ENCODE results near the gene EVL.
A peak's percentile ranks its signal among the peaks of the same experiment; 100 is the strongest.

Gene EVL

DNA sequence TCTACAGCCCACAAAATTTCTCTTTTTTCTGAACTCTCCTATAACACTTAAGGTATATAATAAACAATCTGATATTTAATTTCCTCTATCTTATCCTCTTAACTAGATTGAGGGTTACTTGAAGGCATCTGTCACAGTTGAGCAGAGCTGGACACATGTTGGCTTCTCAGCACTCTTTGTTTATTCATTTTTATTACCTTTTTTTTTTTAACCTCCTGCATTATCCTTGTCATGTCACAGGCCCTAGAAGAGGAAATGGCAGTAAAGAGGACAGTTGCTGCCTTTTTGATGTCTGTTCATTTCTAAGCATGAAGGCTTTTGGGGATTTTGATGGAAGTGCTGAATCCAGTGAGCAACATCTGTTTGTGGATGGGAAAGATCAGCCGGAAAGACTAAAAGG lies 32.5 kb upstream of the EVL start:
- peaks cover 3% of the 10 kb centered on the region for H3K4me1 Mint-ChIP-seq (ENCODE audit: low read depth)
- no peaks in the 10 kb centered on the region for H3K9me3 Mint-ChIP-seq
- no peaks in the 10 kb centered on the region for H3K27me3 Mint-ChIP-seq
- H3K27ac Mint-ChIP-seq, result no peak overlapping the region
- H3K36me3 Mint-ChIP-seq (ENCODE audit: low read depth), result peaks cover 6% of the 10 kb centered on the region
- H3K4me3 Mint-ChIP-seq, result no peak overlapping the region

DNA sequence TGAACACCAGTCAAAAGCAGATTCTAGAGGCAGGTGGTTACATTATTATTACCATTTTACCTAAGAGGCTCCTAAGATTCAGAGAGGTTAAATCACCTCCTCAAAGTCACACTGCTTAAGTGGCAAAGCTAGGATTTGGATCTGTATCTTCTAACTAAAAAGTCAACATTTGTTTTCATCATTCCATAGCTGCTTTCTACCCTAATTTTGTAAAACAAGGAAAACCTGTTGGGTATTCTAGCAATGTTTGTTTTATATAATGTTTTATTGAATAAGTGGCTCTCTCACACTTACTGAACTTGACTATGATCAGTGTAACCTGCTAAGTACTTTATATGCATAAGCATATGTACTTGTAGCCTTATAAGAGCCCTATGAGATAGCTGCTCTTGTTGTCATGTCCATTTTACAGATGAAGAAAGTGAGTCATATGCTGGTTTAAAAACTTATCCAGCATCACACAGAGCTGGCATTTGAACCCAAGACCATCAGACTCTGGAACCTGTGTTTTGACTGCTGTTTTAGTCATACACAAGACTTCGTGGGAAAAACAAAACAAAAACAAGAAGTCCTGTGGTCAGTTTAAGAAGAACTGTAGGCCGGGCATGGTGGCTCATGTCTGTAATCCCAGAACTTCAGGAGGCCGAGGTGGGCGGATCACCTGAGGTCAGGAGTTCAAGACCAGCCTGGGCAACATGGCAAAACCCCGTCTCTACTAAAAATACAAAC lies 31.7 kb upstream of the EVL start:
- H3K27ac Mint-ChIP-seq, result no peak overlapping the region
- H3K27me3 Mint-ChIP-seq, result no peaks in the 10 kb centered on the region
- H3K4me3 Mint-ChIP-seq, result no peak overlapping the region
- no peaks in the 10 kb centered on the region for H3K9me3 Mint-ChIP-seq
- H3K4me1 Mint-ChIP-seq (ENCODE audit: low read depth), result peaks cover 3% of the 10 kb centered on the region
- peaks cover 6% of the 10 kb centered on the region for H3K36me3 Mint-ChIP-seq (ENCODE audit: low read depth)

DNA sequence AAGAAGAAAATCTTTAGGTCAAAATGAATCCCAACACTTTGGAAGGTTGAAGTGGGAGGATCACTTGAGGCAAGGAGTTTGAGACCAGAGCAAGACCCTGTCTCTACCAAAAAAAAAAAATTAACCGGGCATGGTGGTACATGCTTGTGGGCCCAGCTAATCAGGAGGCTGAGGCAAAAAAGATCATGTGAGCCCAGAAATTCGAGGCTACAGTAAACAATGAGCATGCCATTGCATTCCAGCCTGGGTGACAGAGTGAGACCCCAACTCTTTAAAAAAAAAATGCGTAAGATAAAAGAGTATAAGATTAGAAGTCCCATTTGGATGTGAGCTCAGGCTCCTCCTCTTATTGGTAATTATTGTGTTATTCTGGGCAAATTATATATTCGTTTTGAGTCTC lies 30.8 kb upstream of the EVL start:
- Mint-ChIP-seq H3K4me3 (no peak overlapping the region), H3K36me3 (ENCODE audit: low read depth) (peaks cover 6% of the 10 kb centered on the region), H3K4me1 (ENCODE audit: low read depth) (peaks cover 3% of the 10 kb centered on the region), H3K9me3 (no peaks in the 10 kb centered on the region), H3K27ac (no peak overlapping the region), H3K27me3 (no peaks in the 10 kb centered on the region)

DNA sequence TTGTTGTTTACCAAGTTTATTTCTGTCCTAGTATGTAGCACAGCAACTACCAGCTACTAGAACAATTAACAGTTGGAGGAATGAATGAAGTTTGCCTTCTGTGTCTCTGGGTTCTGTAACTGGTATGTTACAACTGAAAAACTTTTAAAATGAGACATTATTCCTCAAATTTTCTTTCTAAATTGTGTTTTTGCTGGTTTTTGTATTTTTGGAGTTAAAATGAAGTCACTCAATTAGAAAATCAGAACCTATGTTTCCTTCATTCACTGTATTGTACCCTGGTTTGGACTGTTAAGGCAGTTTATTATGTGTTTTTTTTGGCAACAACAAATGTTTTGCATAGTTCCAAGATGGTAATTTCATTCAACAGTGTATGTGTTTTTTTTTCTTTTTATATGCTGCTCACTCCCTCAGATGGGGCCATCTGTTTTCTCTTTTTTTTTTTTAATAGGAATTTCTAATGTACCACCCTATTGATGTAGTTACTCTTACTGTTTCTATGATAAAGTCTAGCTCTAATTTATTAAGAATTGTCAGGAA lies 30.2 kb upstream of the EVL start:
- Mint-ChIP-seq H3K36me3 (ENCODE audit: low read depth) (peaks cover 6% of the 10 kb centered on the region), H3K27me3 (no peaks in the 10 kb centered on the region), H3K4me3 (no peak overlapping the region), H3K4me1 (ENCODE audit: low read depth) (peaks cover 4% of the 10 kb centered on the region), H3K27ac (no peak overlapping the region), H3K9me3 (no peaks in the 10 kb centered on the region)

DNA sequence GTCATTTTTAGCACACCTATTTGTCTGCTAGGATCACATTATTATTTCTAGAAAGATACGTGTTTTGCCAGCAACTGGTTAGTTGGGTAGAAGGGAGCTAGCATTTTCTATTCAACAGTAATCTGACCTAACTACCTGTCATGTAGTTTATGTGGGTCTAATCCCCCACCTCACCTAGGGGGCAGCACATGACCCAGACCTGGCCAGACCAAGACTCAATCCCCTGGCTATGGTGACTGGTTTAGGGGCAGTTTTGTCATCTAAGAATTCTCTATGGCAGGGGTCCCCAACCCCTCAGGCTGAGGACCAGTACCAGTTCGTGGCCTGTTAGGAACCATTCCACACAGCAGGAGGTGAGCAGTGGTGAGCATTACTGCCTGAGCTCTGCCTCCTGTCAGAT lies 29.5 kb upstream of the EVL start:
- no peak overlapping the region for H3K4me3 Mint-ChIP-seq
- peaks cover 10% of the 10 kb centered on the region for H3K4me1 Mint-ChIP-seq (ENCODE audit: low read depth)
- no peaks in the 10 kb centered on the region for H3K9me3 Mint-ChIP-seq
- no peaks in the 10 kb centered on the region for H3K27me3 Mint-ChIP-seq
- H3K27ac Mint-ChIP-seq, result no peak overlapping the region
- peaks cover 6% of the 10 kb centered on the region for H3K36me3 Mint-ChIP-seq (ENCODE audit: low read depth)

DNA sequence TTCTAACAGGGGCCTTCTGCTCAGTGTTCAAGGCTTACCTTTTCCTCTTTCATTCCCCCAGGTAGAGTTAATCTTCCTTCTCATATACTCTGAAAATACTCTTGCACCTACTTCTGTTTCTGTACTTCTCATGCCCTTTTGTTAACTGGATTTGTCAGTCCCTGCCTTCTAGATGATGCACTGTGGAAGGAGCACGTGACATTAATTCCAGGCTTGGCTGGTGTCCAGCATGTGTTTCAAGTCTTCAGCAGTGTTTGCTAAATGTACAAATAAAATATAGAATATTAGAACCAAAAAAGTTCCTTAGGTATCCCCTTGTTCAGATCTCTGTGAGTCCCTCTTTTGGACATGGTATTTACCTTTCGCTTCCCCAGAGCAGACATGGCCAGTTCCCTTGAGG lies 27.9 kb upstream of the EVL start:
- Mint-ChIP-seq H3K4me1 (ENCODE audit: low read depth) (peaks cover 7% of the 10 kb centered on the region), H3K27me3 (no peaks in the 10 kb centered on the region), H3K36me3 (ENCODE audit: low read depth) (no peaks in the 10 kb centered on the region), H3K27ac (no peak overlapping the region), H3K9me3 (no peaks in the 10 kb centered on the region), H3K4me3 (no peak overlapping the region)

DNA sequence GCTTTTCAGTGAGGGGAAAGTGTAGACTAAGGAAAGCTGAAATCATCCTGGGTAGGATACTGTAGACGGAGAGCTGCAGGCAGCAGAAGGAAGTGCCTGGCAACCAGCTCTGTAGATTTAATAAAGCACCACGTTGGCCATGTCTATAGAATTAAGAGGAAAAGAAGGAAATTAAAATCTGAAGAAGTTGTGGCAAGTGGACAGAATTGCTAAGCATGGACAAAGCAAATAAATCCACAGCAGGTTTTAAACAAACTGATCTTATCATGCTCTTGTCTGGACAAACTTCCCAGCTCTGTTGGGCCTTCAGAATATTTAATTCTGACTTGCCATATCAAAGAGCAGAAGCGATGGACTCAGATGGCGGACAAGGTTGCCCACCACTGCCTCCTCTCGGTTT lies 27.2 kb upstream of the EVL start:
- H3K27me3 Mint-ChIP-seq, result no peaks in the 10 kb centered on the region
- no peaks in the 10 kb centered on the region for H3K9me3 Mint-ChIP-seq
- H3K4me1 Mint-ChIP-seq (ENCODE audit: low read depth), result peaks cover 7% of the 10 kb centered on the region
- no peaks in the 10 kb centered on the region for H3K36me3 Mint-ChIP-seq (ENCODE audit: low read depth)
- no peak overlapping the region for H3K4me3 Mint-ChIP-seq
- H3K27ac Mint-ChIP-seq, result no peak overlapping the region

DNA sequence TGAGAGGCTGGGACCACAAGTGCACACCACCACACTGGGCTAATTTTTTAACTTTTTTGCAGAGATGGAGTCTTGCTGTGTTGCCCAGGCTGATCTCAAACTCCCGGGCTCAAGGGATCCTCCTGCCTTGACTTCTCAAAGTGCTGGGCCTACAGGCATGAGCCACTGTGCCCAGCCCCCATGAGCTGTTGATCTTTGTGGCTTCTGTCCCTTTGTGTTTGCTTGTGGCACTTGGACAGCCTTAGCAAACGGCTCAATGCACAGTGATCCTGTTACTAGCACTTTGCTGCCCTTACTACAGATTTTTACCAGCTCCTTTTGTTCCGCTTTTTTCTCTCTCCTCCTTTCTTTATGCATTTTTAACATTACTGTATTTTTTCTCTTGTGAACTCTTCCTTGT lies 25.3 kb upstream of the EVL start:
- H3K27ac Mint-ChIP-seq, result no peak overlapping the region
- no peak overlapping the region for H3K4me3 Mint-ChIP-seq
- no peaks in the 10 kb centered on the region for H3K27me3 Mint-ChIP-seq
- no peaks in the 10 kb centered on the region for H3K36me3 Mint-ChIP-seq (ENCODE audit: low read depth)
- no peaks in the 10 kb centered on the region for H3K9me3 Mint-ChIP-seq
- peaks cover 7% of the 10 kb centered on the region for H3K4me1 Mint-ChIP-seq (ENCODE audit: low read depth)

DNA sequence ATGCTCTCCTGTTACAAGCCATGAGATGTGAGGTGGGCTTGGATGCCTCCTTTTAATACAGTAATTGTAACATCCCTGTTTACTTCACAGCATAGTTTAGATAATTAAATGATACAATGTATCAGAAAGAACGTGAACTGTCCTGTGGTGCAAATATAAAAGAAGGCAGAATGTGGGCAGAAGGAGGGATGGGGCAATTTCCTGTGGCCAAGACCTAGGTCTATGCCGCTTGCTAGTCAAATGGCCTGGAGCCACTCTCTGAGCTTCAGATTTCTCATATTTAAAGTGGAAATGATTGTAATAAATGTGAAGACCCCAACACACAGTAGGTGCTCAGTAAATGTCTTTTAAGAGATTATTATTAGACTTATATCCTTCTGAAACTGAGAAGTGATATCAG lies 24.0 kb upstream of the EVL start:
- no peaks in the 10 kb centered on the region for H3K9me3 Mint-ChIP-seq
- H3K27me3 Mint-ChIP-seq, result no peaks in the 10 kb centered on the region
- H3K4me1 Mint-ChIP-seq (ENCODE audit: low read depth), result peaks cover 7% of the 10 kb centered on the region
- no peak overlapping the region for H3K27ac Mint-ChIP-seq
- H3K36me3 Mint-ChIP-seq (ENCODE audit: low read depth), result no peaks in the 10 kb centered on the region
- H3K4me3 Mint-ChIP-seq, result no peak overlapping the region

DNA sequence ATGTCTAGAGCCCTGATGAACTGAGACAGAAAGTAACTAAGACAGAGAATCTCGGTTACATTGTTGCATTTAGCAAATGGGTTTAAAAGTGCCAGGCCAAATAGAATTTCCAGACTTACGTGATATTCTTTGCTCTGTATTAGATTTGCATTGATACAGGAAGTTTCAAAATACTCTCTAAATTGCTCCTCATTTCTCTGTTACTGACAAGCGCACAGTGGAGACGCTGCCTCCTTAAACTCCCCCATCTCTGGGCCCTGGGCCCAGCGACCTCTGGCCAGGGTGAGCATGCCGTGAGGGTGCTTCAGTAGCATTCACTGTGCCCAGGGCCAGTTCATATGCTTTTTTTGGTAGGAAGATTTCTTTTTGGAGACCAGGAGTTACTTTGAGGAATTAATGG lies 22.9 kb upstream of the EVL start:
- Mint-ChIP-seq H3K36me3 (ENCODE audit: low read depth) (no peaks in the 10 kb centered on the region), H3K27me3 (no peaks in the 10 kb centered on the region), H3K27ac (no peak overlapping the region), H3K4me1 (ENCODE audit: low read depth) (peaks cover 7% of the 10 kb centered on the region), H3K9me3 (no peaks in the 10 kb centered on the region), H3K4me3 (no peak overlapping the region)

DNA sequence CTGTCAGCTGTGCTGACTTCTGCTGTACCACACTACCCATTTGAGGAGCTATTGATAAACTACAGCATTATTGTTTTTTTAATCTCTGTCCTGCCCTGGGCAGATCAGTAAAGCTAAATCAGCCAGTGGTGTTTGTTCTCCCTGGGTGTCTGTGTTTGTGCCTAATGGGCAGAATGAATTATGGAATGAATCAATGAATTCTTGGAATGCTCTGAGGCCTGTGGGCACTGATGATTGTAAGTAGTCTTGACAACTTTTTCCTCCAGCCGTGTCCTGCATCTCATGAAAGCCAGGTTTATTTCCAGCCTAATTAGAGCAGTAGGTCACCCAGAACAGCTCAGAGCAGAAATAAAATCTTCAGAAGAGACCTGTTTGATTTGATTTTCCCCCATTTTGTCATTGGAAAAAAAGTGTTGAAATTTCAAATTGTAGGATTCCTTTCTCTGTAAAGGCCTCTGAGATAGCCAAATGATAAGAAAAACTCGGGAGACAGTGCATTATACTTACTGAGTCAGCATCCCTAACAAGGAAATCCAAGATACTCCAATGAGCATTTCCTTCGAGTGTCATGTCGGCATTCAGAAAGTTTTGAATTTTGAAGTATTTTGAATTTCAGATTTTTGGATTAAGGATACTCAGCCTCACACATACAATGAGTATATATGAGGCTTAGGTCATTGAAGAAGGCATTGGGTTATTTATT lies 19.4 kb upstream of the EVL start:
- no peaks in the 10 kb centered on the region for H3K9me3 Mint-ChIP-seq
- peaks cover 24% of the 10 kb centered on the region for H3K4me1 Mint-ChIP-seq (ENCODE audit: low read depth)
- no peaks in the 10 kb centered on the region for H3K36me3 Mint-ChIP-seq (ENCODE audit: low read depth)
- H3K27me3 Mint-ChIP-seq, result no peaks in the 10 kb centered on the region
- no peak overlapping the region for H3K27ac Mint-ChIP-seq
- H3K4me3 Mint-ChIP-seq, result no peak overlapping the region

DNA sequence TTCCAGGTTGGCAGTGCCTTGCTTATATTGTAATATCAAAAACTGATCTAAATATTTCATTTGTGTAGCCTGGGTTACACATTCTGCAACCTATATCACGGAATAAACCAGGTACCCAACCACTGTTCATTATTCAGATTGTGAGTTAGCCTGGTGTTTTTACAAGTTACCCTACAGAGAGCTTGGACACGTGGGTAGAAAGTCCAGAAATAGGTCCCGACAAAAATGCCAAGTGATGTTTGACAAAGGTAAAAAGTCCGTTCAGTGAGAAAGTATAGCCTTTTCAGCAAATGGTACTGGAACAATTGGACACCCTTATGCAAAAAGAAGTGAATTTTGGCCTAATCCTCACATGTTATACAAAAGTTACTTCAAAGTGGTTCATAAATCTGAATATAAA lies 17.6 kb upstream of the EVL start:
- Mint-ChIP-seq H3K27ac (no peak overlapping the region), H3K27me3 (no peaks in the 10 kb centered on the region), H3K4me1 (ENCODE audit: low read depth) (peaks cover 24% of the 10 kb centered on the region)

DNA sequence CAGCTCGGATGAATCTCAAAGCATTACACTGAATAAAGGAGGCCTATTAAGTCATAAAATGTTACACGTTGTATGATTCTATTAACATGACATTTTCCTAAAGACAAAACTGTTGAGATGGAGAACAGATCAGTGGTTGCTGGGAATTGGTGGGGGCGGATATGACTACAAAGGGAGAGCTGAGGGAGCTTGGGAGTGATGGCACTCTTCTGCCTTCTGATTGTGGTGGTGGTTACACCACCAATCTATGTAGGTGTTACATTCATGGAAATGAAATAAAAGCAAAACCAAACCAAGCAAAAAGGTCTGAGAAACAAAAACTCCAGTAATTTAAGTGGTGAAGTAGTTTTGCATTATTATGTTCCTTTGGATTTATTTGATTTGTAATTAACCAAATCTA lies 16.4 kb upstream of the EVL start:
- Mint-ChIP-seq H3K4me3 (peak overlapping the region; percentile 47), H3K27ac (peak overlapping the region; percentile 77), H3K27me3 (no peaks in the 10 kb centered on the region), H3K9me3 (no peaks in the 10 kb centered on the region), H3K4me1 (ENCODE audit: low read depth) (peaks cover 24% of the 10 kb centered on the region), H3K36me3 (ENCODE audit: low read depth) (no peaks in the 10 kb centered on the region)

More for the DNA sequence above, 17.6 kb upstream of the EVL start:
- H3K4me3 Mint-ChIP-seq, result no peak overlapping the region
- H3K36me3 Mint-ChIP-seq (ENCODE audit: low read depth), result no peaks in the 10 kb centered on the region
- H3K9me3 Mint-ChIP-seq, result no peaks in the 10 kb centered on the region

DNA sequence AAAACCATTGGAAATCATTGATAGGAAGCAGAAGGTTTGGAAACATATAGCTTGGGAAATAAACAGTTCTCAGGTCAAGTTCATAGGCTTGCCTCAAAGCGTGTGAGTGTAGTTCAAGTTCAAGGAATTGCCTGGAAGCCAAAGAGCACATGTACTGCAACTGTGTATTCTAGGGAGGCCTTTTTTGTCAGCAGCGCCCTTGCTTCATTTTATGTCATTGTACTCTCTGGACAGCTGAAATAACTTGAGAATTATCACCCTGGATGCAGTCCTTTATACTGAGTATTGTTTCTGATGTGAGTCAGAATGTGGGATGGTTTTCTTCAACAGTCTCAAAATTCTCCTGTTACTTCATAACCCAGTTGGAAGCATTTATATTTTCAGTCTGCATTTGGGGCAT lies 16.0 kb upstream of the EVL start:
- Mint-ChIP-seq H3K27me3 (no peaks in the 10 kb centered on the region), H3K27ac (peak overlapping the region; percentile 77), H3K36me3 (ENCODE audit: low read depth) (no peaks in the 10 kb centered on the region), H3K4me1 (ENCODE audit: low read depth) (peaks cover 25% of the 10 kb centered on the region), H3K4me3 (peak overlapping the region; percentile 47), H3K9me3 (no peaks in the 10 kb centered on the region)

DNA sequence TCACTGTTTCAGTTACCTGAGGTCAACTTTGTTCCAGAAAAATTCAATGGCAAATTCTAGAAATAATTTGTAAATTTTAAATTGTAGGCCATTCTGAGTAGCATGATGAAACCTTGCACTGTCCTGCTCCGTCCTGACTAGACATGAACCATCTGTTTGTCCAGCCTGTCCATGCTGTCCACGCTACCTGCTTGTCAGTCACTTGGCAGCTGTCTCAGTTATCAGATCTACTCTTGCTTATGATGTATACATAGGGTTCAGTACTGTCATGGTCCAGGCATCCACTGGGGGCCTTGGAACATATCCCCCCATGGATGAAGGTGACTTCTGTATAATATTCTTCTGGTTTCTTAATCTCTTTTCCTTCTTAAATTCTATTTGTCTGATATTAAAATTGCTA lies 14.1 kb upstream of the EVL start:
- no peak overlapping the region for H3K27ac Mint-ChIP-seq
- H3K4me3 Mint-ChIP-seq, result no peak overlapping the region
- H3K9me3 Mint-ChIP-seq, result no peaks in the 10 kb centered on the region
- H3K27me3 Mint-ChIP-seq, result no peaks in the 10 kb centered on the region
- peaks cover 42% of the 10 kb centered on the region for H3K4me1 Mint-ChIP-seq (ENCODE audit: low read depth)
- H3K36me3 Mint-ChIP-seq (ENCODE audit: low read depth), result no peaks in the 10 kb centered on the region

DNA sequence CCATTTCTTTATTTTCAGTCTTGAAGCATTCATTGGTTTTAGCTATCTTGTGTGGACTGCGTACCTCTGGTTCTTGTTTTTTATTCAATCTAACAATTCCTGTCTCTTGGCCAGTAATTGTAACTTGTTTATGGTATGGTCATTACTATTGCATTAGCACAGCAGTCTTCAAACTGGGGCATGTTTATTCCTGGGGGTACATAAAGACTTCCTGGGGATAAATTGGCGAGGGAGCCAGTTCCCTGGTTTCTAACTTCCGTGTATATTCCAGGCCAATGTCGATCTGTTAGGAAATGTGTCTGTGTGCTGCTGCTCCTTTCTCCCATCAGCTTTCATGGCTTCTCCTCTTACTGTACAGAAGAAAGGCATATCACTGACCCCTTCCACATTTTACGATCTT lies 13.7 kb upstream of the EVL start:
- Mint-ChIP-seq H3K27me3 (no peaks in the 10 kb centered on the region), H3K4me1 (ENCODE audit: low read depth) (peaks cover 46% of the 10 kb centered on the region), H3K27ac (no peak overlapping the region), H3K4me3 (no peak overlapping the region), H3K9me3 (no peaks in the 10 kb centered on the region), H3K36me3 (ENCODE audit: low read depth) (no peaks in the 10 kb centered on the region)

Data from stimulated activated naive CD8-positive, alpha-beta T cell treated with anti-CD3 and anti-CD28 coated beads, Interleukin-15, Interleukin-2, amounts not matched to agents 100 ng/mL and 50 ng/mL, for 24 hours (primary cell).